Right lobe of liver (tissue), 6 donors: ENCODE measurements around the gene NFIA. TPM values are rescaled to one million over a fixed set of nuclear protein-coding genes. Genes with fewer than 3 reads are reported as not detected.

Experiments used
- ATAC-seq, 4 donors: fragments of 200-7000 bp; cut with Tn5 transposase; one replicate each; pipeline ENCODE4 v1.9.1; 2020; ENCODE audit warnings: mild to moderate bottlenecking in 4 of 4, moderate library complexity in 4 of 4
- DNase-seq, 3 donors: peaks; one replicate each; pipeline ENCODE4 v3.0.0-alpha.2; 2020
- H3K27ac ChIP-seq, 3 donors: fragments of 200-600 bp; one replicate each; pipeline ENCODE4 v1.8.0; 2022
- H3K27me3 ChIP-seq, 2 donors: fragments of 200-600 bp; one replicate each; pipeline ENCODE4 v1.8.0; 2022
- H3K36me3 ChIP-seq, 4 donors: fragments of 200-600 bp; sonication (generic) in 1 of 4; one replicate each; pipeline versions ENCODE4 v1.5.1 to v1.8.0; 2017 to 2022; ENCODE audit warnings: control low read depth in 1 of 4
- H3K4me1 ChIP-seq, 4 donors: fragments of 200-600 bp; sonication (generic) in 1 of 4; one replicate each; pipeline versions ENCODE4 v1.5.1 to v1.8.0; 2017 to 2022; ENCODE audit warnings: control low read depth in 1 of 4
- H3K4me3 ChIP-seq, 3 donors: fragments of 200-600 bp; one replicate each; pipeline ENCODE4 v1.8.0; 2022
- H3K9me3 ChIP-seq, 4 donors: fragments of 200-600 bp; sonication (generic) in 1 of 4; one replicate each; pipeline versions ENCODE4 v1.5.1 to v1.8.0; 2017 to 2022; ENCODE audit warnings: control low read depth in 1 of 4
- CTCF ChIP-seq, 4 donors: fragments of 200-600 bp in 3 of 4; fragments of 450-650 bp in 1 of 4; IDR thresholded peaks; one replicate each; pipeline versions ENCODE4 v1.5.1 to v1.8.0; 2016 to 2022; ENCODE audit warnings: antibody characterized with exemption in 4 of 4, mild to moderate bottlenecking in 2 of 4
- POLR2A ChIP-seq: fragments of 450-650 bp; IDR thresholded peaks from one replicate; pipeline ENCODE4 v1.6.1; 2017; ENCODE audit warnings: antibody characterized with exemption, mild to moderate bottlenecking
- WGBS: methylation state at CpG from one replicate; pipeline ENCODE4 v1.1.6; 2018; ENCODE audit warnings: low coverage, low lambda C conversion rate; ENCODE audit not compliant: insufficient coverage; ENCODE audit errors: missing lambda C conversion rate; 5-methylcytosine and 5-hydroxymethylcytosine counted together
- intact Hi-C, 2 donors: fragments of 100-400 bp; cut with DNase I; formaldehyde crosslinking; loops; one replicate each; pipeline versions ENCODE4 v1.11.2 to v1.14.1; 2022
- total RNA-seq, 6 experiments: library from RNA; depleted of rRNA in 2 of 6; stranded (reverse); fragments of >200 nt in 2 of 6; fragmentation: NEBNext Ultra II Directional in 3 of 6; extraction: Animal tissue kit (Norgen Biotek cat#: 25700) in 3 of 6; gene quantifications; one replicate each; pipeline versions ENCODE4 v1.1.0 to v1.2.4, GENCODE V29; 2016 to 2023
- donor health status: DM: no; HTN: yes; CAD: no.
- donor health status: DM: no; HTN: no; CAD: no.
- donor health status: DM: no; HTN: no; CAD: no.
- donor health status: DM: no; HTN: yes; CAD: no.
- donor health status: DM: no; HTN: yes; CAD: no.

NFIA gene
- total RNA-seq, 6 experiments from 2014 or later: 36.7 to 97.2 (median 57.9) TPM

GRCh38 chr1:61151565-61151964 is 69.2 kb downstream of the NFIA start:
- ATAC-seq (peak in 1 of 4 donors; percentile 13), DNase-seq (no peak)
- H3K36me3 ChIP-seq: no peaks in the 10 kb centered on the region
- peak overlapping the region in 1 of 3 donors; percentile 37 for H3K27ac ChIP-seq
- peaks cover 0 to 32% (median 13%) of the 10 kb centered on the region in 4 donors for H3K4me1 ChIP-seq
- no peak overlapping the region for H3K4me3 ChIP-seq
- intact Hi-C loops: no loop called here
- no peaks in the 10 kb centered on the region for H3K9me3 ChIP-seq
- H3K27me3 ChIP-seq: no peaks in the 10 kb centered on the region
- TF ChIP-seq CTCF (IDR thresholded peaks at IDR 0.05) (no peak), POLR2A (no peak)
- 81% methylated on average over 2 of the region's 4 CpGs for WGBS

- peak; percentile 61 to 65 (median 63) for ATAC-seq
- intact Hi-C loops: no loop called here
- 41% methylated on average over 3 of the region's 3 CpGs for WGBS
- Histone ChIP-seq H3K9me3 (no peaks in the 10 kb centered on the region), H3K27ac (peak overlapping the region in 1 of 3 donors; percentile 37), H3K4me1 (peaks cover 0 to 37% (median 16%) of the 10 kb centered on the region in 4 donors), H3K27me3 (no peaks in the 10 kb centered on the region), H3K4me3 (no peak overlapping the region), H3K36me3 (no peaks in the 10 kb centered on the region)
- DNase-seq: no peak
- TF ChIP-seq CTCF (IDR thresholded peaks at IDR 0.05) (no peak), POLR2A (no peak)
Measured at GRCh38 chr1:61152066-61152465, 69.7 kb downstream of the NFIA start.

- no peak for DNase-seq
- H3K27ac ChIP-seq: peak overlapping the region in 2 of 3 donors; percentile 29 to 37
Measured at GRCh38 chr1:61152469-61153105, 70.2 kb downstream of the NFIA start.

GRCh38 chr1:61156576-61157467 is 74.5 kb downstream of the NFIA start:
- intact Hi-C loops: no loop called here
- 33% methylated on average over 4 of the region's 4 CpGs for WGBS

More at GRCh38 chr1:61152469-61153105, 70.2 kb downstream of the NFIA start:
- no peaks in the 10 kb centered on the region for H3K36me3 ChIP-seq
- intact Hi-C loops: no loop called here
- ATAC-seq: peak in 3 of 4 donors; percentile 8 to 43 (median 11)
- no peaks in the 10 kb centered on the region for H3K27me3 ChIP-seq
- H3K4me3 ChIP-seq: no peak overlapping the region
- TF ChIP-seq POLR2A (no peak), CTCF (IDR thresholded peaks at IDR 0.05) (no peak)
- no peaks in the 10 kb centered on the region for H3K9me3 ChIP-seq
- H3K4me1 ChIP-seq: peaks cover 0 to 36% (median 18%) of the 10 kb centered on the region in 4 donors

More at GRCh38 chr1:61156576-61157467, 74.5 kb downstream of the NFIA start:
- Histone ChIP-seq H3K4me3 (no peak overlapping the region), H3K27ac (peak overlapping the region; percentile 36 to 50 (median 39)), H3K4me1 (peaks cover 0 to 36% (median 18%) of the 10 kb centered on the region in 4 donors), H3K27me3 (no peaks in the 10 kb centered on the region), H3K9me3 (no peaks in the 10 kb centered on the region), H3K36me3 (no peaks in the 10 kb centered on the region)
- ATAC-seq (peak in 3 of 4 donors; percentile 11 to 22 (median 22)), DNase-seq (no peak)
- TF ChIP-seq POLR2A (no peak), CTCF (IDR thresholded peaks at IDR 0.05) (no peak)
